22Rv1 (cell line): ENCODE measurements around the gene SLC7A7.

Source experiments
- ZFX ChIP-seq: fragments of 450-650 bp; IDR thresholded peaks from 2 replicates; pipeline ENCODE4 v1.6.1; 2017; ENCODE audit warnings: antibody characterized with exemption, borderline replicate concordance
- TF ChIP-seq, protein P1 (sequence below): fragments of 450-650 bp; IDR thresholded peaks from 2 replicates; pipeline ENCODE4 v1.5.1; 2017; ENCODE audit warnings: mild to moderate bottlenecking

DNA sequence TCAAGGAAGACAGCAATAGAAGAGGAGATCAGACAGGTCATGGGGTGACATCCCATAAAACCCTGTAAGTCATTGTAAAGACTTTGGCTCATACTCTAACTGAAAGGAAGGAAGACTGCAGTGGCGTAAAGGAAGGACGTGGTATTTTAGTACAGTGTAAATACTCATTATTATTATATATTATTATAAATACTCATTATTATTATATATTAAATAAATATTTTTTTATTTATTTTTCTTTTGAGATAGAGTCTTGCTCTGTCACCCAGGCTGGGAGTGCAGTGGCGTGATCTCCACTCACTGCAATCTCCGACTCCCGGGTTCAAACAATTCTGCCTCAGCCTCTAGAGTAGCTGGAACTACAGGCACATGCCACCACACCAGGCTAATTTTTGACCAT lies 41.2 kb upstream of the SLC7A7 start:
- TF ChIP-seq, protein P1, sequence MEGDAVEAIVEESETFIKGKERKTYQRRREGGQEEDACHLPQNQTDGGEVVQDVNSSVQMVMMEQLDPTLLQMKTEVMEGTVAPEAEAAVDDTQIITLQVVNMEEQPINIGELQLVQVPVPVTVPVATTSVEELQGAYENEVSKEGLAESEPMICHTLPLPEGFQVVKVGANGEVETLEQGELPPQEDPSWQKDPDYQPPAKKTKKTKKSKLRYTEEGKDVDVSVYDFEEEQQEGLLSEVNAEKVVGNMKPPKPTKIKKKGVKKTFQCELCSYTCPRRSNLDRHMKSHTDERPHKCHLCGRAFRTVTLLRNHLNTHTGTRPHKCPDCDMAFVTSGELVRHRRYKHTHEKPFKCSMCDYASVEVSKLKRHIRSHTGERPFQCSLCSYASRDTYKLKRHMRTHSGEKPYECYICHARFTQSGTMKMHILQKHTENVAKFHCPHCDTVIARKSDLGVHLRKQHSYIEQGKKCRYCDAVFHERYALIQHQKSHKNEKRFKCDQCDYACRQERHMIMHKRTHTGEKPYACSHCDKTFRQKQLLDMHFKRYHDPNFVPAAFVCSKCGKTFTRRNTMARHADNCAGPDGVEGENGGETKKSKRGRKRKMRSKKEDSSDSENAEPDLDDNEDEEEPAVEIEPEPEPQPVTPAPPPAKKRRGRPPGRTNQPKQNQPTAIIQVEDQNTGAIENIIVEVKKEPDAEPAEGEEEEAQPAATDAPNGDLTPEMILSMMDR = no peak
- TF ChIP-seq ZFX = no peak
